NCI-H1436 treated with DMSO at 0.1 percent for 48 hours (cell line): Measurements from ENCODE around the gene C1orf105.

Experiments used
- DNase-seq: peaks from one replicate; lab custom pipeline; 2025; lab: John Stamatoyannopoulos, UW

The C1orf105 gene

DNA sequence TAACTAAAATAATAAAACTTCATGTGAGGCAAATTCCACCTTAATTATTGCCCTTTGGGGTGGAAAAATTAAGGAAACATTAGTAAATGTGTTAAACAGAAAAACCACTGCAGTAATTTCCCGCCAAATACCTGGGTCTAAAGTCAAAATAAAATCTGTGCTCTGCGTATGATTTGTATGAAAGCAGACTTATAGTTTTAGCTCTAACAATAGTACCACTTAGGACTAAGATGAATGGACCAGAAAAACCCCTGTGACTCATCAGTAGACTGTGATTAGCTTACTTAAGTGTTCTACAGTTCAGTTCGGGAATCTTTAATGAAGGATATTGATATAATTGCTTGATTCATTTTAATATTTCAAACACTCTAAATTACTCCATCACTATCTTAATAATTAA is 23.3 kb upstream of the C1orf105 start:
- DNase-seq: no peak

DNA sequence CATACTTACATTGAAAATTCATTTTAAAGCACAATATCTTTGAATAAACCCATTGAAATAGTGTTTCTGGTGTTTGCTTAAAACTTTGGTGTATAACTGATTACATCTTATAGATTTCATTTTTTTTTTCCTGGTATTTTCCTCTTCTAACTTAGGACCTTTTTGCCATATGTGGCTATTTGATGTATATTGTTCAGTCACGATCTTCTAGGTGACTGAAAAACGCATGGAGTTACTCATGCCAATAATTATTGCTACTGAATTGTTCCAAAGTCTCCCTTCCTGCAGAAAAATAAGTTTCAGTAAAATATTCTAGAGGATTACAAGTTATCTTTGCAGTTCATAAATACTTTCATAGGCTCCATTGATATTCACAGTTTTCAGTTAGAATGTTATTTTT is 22.9 kb upstream of the C1orf105 start:
- no peak for DNase-seq

DNA sequence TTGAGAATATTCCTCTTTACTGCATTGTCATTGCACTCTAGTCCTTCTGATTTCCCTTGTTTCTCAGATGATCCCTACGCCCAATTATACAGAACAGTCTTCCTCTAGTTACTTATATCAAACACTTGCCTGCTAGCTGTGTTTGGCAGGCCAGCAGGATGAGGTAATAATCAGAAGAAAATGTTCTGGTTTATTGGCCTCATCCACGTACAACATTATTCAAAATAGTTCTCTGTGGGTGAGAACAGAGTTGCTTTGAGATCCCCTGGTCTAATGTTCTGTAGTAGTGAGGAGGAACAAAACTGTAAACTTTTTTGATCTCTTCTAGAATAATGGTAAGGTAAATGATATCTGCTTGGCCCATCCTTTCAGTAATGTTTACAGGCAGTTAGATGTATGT is 22.3 kb upstream of the C1orf105 start:
- no peak for DNase-seq

DNA sequence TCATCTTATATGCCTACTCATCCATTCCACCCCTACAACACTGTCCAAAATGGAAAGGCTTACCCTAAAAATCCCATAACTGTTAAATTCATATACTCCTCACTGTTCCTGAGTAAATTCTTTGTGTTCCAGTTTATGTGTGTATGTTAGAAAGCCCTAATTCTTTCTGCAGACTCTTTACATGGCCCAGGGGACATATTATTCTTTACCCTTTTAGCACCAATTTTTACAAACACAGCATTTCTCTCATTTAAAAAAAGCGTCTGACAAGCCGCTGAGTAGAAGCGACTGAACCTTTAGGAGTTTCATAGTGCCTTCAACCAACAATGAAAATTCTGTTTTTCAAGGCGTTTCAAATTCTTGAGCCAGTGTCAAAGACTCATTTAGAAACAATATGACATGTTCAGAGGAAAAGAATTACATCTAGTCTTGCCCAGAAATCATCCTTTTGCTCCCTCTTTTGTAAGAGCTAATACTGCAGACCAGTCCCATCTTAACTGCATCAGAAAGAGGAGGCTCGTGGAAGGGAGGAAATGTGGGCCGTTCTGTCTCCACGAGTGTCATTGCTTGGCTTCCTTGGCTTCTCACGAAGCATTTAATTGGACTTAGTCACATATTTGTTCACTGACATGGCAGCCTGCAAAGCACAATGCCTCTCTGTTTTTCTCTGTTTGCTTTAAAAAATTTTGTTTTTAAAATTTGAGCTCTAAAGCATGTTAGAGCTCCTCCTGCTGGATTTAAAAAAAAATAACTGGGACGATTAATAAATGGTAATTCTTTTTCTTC is 21.3 kb upstream of the C1orf105 start:
- DNase-seq: no peak

DNA sequence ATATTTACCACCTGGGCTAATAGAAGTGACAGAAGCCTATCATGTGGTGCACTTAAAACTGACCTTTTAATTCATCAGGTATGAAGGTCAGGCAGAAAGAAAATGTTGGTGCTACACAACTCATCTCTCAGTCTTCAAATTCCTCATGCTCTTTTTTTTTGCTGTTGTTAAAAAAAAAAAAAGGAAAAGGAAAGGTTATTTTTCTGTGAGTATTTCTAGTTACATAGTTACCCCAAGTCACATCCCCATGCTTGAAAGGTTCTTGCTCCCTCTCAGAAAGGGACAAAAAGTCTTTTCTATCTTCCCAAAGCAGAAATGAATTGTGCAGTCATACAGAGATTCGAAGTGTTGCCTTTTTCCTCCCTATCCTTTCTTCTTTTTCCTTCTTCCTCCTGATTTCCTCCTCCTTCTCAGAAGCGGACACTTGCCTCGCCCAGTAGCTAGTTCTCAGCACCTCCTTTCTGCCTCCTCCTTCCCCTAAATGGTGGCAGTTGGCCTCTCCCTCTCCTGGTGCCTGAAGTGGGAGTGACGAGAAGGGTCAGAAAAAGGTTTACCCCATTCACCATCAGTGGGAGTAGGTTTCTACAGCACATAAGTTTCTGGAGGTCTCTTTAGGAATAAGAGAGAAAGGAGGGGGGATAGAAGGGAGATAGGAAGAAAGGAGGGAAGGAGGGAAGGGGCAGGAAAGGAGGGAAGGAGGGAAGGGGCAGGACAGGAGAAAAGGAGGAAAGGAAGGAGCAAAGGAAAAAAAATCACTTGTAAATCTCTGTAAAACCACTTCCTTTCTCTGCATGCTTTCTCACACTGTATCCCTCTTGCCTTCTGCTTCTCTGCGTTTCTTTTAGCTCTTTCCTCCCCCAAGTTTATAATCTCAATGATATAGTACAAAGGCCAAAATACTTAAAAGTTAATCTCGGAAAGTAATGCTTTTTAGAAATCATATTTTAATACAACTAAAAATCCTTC is 20.4 kb upstream of the C1orf105 start:
- DNase-seq: no peak

DNA sequence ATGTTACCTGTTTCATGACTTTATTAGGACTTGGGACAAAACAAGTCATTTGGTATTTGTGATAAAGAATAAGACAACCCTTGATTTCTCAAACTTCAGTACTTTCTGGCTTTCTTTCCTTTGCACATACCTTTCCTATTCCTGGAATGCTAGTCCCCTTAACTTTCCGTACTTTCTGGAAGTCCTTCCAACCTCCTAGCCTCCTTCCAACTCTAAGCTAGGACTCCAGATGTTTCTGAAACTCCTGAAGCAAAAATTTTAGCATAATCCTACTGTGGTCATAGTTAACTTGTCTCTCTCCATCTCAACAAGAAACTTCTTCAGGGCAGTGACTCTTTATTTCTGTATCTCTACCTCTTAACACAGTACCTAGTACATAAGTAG is 19.8 kb upstream of the C1orf105 start:
- no peak for DNase-seq

DNA sequence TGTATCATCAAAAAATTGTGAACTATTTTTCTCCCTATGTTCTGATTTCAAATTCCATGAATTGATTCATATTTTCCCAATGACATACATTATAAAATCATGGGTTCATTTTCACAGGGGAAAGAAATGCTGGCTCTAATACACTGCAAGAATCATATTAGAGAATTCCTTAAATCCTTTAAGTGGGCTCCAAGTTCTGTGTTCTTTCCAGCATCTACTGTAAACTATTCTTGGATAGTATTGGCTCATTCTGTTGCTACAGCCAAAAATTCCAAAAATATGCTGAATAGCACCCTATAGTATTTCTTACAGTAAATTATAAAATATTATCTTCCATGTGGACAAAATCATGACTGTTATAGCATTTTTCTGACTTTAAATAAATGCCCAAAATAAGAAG is 19.0 kb upstream of the C1orf105 start:
- DNase-seq: no peak

DNA sequence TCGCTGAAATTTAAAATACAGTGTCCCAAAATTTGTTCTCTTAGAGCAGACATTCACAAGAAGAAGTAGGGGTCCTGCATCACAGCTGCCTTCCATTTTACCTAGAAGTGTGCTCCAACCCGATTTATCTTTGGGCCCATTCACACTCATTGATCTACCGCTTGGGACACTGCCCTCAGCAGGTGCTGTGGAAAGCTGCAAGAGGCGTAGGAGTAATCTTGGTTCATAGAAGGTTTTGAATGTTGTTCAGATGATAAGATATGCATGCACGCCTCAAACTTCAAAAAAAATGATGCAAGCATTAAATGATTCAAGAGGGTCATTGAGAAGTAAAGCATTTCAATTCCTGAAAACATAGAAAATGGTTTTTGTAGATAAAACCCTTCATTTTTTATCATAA is 18.6 kb upstream of the C1orf105 start:
- DNase-seq: no peak

DNA sequence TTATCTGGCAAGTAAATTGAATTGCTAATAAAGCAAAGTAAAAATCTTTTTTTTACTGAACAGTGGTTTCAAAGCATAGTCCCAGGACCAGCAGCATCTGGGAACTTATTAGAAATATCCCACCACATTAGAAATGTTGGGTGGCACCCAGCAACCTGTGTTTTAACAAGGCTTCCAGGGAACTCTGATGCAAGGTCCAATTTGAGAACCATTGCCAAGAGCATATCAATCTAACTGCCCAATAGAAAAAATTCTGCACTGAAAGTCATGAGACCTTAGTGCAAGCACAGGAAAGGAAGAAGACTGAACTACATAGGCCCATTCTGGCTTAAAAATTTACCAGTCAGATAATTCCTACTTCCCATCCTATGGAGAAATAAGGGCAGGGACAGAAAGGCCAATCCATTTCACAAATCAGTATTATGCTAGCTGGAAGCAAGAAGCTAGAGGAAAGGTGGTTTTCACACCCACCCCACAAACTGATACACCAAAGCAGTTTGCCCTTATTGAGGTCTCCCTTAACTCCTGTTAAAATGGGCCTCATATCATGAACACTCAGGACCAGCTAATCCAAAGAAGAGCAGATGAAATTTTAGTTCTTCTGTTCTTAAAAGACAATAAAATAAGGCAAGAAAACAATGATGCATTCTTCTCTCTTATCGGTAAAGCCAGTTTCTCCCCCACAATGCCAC is 17.5 kb upstream of the C1orf105 start:
- DNase-seq: no peak

DNA sequence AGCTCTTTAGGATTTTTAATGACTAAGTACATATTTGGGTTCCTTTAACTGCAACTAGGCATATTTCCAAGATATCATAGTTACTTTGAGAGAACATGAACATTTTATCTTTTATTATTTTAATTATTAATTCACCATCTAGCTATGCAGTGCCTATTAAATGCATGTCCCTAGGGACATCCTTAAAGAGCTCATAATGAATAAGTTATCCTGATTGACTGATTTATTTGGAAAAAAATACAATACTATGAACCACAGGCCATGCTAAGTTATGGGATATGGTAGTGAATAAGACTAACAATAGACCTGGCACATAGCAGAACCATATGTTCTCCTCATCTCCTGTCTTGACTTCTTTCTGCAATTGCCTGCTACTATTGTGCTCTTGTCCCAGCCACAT is 16.4 kb upstream of the C1orf105 start:
- no peak for DNase-seq

DNA sequence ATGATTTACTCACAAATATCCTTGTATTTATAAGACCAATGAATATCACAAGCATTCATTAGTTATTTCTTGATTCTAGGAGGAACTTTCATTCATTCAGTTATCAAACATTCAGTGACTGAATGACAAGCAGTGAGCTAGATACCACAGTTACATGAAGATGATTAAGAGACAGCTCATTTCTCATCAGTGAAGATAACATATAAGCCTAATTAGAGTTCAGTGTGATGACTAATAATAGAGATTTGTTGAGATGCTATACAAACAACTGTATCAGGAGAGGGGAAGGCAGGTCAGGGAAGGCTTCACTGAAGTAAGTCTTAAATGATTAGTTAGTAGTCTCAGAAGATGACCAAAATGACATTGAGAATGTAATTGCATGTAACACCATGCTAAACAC is 14.6 kb upstream of the C1orf105 start:
- DNase-seq: no peak

DNA sequence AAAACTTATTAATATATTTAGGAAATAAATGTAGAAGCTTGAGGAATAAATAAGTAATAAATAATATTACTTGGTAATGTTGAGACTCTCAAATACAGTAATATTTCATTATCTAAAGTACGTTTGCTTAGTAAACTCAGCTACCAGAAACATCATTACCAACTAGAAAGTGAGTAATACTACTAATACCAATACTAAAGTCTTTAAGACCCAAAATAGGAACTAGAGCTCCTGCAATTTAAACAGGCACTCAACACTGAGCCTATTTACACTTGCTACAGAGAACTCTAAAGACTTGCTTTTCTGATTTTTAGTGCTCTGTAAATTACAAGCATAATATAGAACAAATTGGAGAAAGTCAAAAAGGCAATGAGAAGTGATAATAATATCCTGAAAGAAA is 13.5 kb upstream of the C1orf105 start:
- no peak for DNase-seq

DNA sequence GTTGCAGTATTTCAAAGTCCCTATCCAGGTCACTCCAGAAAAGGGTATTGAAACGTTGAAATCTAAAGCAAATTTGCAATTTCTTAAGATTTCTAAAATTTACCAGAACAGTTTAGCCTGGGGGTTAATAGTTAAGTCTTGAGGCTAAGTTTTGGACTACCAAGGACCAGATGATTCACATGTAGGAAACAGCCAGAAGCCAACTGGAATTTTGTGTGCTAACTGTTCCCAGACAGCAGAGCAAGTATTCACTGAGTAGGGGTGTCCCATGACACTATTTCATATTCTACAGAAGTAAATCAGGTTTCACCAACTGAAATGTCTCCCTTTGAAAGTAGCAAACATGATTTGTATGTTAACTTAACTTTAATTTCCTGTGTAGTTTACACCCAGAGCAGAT is 11.5 kb upstream of the C1orf105 start:
- DNase-seq: no peak

DNA sequence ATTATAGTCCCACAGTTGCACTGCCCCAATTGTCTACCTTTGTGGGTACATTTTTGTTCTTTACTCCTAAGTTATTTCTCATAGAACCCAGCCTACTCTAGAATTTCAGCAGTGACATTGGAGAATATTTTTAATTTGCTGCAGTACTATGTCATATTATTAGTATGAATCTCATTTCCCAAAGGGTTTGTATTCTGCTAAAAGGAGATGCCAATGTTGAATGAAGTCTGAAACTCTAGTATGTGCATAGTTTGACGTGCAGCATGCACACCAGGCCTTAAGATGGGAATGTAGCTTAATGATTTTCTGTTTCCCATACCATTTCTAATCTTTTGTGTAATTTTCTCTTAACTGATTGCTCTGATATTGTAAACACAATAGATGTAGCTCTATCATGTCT is 10.5 kb upstream of the C1orf105 start:
- no peak for DNase-seq

DNA sequence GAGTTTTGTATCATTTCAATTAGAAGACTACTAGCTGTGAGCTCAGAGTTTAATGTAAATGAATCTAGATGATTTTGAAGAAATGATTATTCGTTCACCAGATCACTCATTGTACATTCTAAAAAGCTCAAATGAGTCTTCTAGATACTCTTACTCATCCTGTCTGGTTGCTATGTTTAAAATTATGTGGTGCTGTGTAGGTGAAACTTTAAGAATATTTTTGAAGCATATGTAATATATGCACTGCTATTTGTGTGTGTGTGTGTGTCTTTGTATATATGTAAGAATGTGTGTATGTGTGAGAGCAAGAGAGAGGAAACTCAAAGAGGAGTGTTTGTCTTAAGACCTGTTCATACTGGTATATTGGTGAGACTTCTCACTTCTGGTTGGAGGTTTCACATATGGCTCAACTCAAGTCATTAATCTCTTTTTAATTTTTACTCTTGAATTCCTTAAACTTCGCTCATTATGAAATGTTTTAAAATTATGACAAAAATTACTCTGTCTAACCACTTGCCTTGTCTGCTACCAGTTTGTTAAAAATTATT is 8.6 kb upstream of the C1orf105 start:
- no peak for DNase-seq

DNA sequence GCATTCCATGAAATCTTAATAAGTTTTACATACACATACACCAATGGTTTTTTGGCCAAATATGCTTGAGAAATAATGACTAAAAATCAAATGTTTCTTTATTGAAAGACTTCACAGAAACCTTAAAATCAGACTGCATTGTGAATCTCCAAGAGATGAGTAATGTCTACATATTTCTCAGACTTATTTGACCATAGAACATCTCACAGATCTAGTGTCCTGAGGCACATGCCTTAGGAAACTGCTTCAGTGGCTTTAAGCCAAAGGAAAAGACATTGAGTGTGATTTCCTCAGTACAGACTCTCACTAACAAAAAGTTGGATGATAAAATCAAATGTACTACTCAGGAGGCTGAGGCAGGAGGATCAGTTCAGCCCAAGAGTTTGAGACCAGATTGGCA is 6.2 kb upstream of the C1orf105 start:
- DNase-seq: no peak

DNA sequence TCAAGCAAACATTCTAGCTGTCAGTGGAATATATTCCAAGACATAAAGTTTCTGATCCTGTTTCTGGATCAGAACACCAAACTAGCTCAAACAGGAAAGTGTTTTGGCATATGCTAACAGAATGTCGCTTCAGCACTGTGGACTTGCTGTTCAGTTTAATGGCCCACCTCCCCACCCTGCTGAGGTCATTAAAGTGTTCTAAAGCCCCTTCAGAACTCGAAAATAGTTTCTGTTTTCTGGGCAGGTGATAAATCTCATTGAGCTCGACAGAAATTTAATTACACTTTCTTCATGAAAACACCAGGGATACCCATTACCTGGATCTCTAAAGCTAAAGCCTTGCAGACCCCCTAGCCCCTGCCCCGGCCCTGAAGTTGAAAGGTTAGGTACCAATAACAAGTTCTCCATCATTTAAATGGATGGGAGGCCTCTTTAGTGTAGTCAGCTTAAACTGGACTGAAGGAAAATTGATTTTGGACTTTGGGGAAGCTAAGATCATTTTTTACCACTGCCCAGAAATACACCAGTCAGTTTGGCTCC is 3.9 kb upstream of the C1orf105 start:
- DNase-seq: no peak

DNA sequence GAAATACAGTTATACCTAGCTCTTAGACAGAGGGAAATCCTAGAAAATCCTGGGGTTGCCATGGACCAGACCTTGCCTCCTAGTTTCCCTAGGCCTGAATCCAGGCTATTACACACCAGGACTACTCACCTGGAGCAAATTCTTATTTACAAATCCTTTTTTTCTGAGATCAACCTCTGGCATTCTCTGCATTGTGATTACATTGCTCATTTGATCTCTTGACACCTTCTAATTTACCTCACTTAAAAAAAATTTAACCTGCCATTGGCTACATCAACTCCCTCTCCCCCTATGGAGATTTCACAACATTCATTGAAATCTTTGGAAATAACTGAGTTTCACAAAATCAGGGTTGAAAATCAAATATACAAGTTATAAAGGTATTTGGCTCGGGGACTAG is 2.9 kb upstream of the C1orf105 start:
- DNase-seq: no peak

DNA sequence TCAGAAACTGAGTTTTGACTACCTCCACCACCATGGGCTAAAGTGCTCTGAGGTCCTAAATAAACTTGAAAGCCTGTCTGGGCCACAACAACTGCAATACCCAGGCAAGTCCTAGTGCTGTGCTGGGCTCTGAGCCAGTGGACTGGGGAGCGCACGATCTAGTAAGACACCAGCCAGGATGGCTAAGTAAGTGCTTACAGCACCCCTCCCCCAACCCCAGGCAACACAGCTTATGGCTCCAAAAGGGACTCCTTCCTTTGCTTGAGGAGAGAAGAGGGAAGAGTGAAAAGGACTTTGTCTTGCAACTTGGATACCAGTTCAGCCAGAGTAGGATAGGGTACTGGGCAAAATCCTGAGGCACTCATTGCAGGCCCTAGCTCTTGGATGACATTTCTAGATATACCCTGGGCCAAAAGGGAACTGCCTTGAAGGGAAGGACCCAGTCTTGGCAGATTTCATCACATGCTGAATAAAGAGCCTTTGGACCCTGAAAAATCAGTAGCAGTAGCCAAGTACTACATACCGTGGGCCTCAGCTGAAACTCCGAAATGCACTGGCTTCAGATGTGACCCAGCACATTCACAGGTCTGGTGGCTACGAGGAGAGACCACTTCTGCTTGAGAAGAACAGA is 1.6 kb downstream of the C1orf105 start:
- no peak for DNase-seq

DNA sequence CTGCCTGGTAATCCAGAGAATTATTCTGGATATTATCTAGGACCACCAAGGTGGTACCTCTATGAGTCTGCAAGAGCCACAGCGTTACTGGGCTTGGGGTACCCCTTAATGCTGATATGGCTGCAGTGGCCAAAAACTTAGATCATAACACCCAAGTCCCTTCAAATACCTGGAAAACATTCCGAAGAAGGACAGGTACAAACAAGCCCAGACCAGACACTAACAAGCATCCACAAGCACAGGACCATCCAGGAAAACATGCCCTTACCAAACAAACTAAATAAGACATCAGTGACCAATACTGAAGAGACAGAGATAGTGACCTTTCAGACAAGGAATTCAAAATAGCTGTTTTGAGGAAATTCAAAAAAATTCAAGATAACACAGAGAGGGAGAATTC is 2.9 kb downstream of the C1orf105 start:
- DNase-seq: no peak

DNA sequence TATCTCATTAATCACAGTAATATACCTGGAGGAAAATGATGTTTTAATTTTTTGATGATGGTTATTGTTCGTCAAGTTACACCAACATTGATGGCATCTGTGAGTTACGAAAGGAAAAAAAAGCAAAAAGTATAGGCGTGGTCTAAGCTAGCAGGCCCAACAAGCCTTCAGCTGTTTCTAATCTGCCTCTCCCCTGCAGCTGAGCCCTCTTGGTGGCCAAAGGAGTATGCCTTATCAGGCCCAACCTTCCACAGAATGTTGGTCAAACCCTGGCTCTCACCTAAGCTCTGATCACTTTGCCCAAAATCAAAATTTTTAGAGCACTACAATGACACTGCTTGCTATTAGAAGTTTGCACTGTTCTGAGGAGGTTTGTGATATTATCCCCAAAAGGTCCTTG is 4.9 kb downstream of the C1orf105 start:
- DNase-seq: no peak

DNA sequence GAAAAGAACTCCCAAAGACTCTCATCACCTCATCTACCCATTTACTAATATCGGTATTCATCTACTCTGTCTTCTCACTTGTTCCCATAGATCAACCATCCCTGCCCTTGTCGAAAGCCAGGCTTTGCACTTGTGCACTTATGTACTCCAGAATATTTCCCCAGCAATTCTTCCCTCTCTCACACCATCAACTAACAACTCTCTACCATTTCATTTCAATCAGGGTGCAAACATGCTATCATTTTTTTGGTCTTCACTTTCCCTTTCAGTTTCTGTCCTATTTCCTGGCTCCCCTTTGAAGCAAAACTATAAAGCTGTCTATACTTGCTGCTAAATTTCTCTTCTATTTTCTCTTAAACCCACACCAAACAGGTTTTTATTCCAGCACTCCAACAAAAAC is 6.7 kb downstream of the C1orf105 start:
- no peak for DNase-seq
